GM23248 (cell line): ENCODE measurements around the gene HAND1.

Source experiments
- EZH2 ChIP-seq: fragments of 200-600 bp; sonication (generic); IDR thresholded peaks from 2 replicates; pipeline ENCODE4 v1.6.1; 2018; ENCODE audit warnings: antibody characterized with exemption, mild to moderate bottlenecking; ENCODE audit not compliant: insufficient read depth, poor library complexity, severe bottlenecking
- EZH2phosphoT487 ChIP-seq: fragments of 200-600 bp; sonication (generic); IDR thresholded peaks from 2 replicates; pipeline ENCODE4 v1.6.1; 2018; ENCODE audit warnings: antibody characterized with exemption, moderate library complexity, mild to moderate bottlenecking, low read depth; ENCODE audit not compliant: insufficient read depth

DNA sequence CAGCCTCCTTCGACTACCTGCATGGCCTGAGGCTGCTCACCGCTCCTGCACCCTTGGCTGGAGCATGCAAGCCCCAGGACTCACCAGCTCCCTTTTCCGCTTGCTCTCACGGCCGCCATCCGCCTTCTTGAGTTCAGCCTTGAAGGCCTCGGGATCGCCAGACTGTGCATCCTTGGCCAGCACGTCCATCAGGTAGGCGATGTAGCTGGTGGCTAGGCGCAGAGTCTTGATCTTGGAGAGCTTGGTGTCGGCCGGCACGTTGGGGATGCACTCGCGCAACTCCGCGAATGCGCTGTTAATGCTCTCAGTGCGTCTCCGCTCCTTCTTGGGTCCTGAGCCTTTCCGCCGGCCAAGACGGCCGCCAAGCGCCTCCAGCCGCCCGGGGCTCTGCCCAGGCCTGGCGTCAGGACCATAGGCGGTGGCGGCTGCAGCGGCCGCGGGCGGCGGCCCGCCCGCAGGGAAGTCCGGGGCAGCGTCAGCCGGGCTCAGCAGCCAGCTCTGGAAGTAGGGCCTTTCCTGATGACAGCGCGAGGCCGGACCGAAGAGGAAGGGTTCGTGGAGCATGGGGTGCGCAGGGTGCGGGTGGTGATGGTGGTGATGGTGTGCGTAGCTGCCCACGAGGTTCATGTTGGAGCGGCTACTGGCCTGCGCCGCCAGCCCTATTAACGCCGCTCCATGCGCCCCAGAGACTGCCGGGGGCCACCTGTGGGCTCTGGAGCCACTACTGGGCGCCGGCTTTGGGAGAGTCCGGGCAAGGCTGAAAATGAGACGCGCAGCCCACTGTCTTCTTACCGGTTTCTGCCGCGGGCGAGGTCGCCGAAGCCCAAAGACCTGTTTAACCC lies 424 bp downstream of the HAND1 start:
- no peak for TF ChIP-seq EZH2phosphoT487
- TF ChIP-seq EZH2 = peak; percentile 26
